GM23338 (cell line): ENCODE results near the gene OVCH1.

Experiments used
- CREB1 ChIP-seq: fragments of 250-450 bp; sonication (Bioruptor Pico); IDR thresholded peaks from 2 replicates; pipeline ENCODE4 v1.5.0; 2020; ENCODE audit warnings: low read depth, mild to moderate bottlenecking, moderate library complexity
- ETS1 ChIP-seq: IDR thresholded peaks from 2 replicates; pipeline ENCODE4 v1.6.1; 2016; ENCODE audit warnings: antibody characterized with exemption
- EZH2 ChIP-seq: fragments of 200-600 bp; sonication (generic); IDR thresholded peaks from one replicate; pipeline ENCODE4 v1.8.0; 2017; ENCODE audit warnings: antibody characterized with exemption, mild to moderate bottlenecking, low read depth; ENCODE audit not compliant: unreplicated experiment
- EZH2phosphoT487 ChIP-seq: fragments of 200-600 bp; sonication (generic); IDR thresholded peaks from one replicate; pipeline ENCODE4 v1.8.1; 2018; ENCODE audit warnings: antibody characterized with exemption; ENCODE audit not compliant: unreplicated experiment
- JUNB ChIP-seq: IDR thresholded peaks from one replicate; pipeline ENCODE4 v1.6.1; 2016; ENCODE audit warnings: antibody characterized with exemption; ENCODE audit not compliant: unreplicated experiment
- NANOG ChIP-seq: IDR thresholded peaks from 2 replicates; pipeline ENCODE4 v1.6.1; 2016; ENCODE audit warnings: antibody characterized with exemption, borderline replicate concordance
- POLR2AphosphoS5 ChIP-seq: IDR thresholded peaks from 2 replicates; pipeline ENCODE4 v1.6.1; 2016; ENCODE audit warnings: antibody characterized with exemption, low read depth
- STAT1 ChIP-seq: IDR thresholded peaks from one replicate; pipeline ENCODE4 v1.6.1; 2016; ENCODE audit warnings: antibody characterized with exemption; ENCODE audit not compliant: unreplicated experiment
- ZNF114 ChIP-seq: fragments of 250-450 bp; sonication (Bioruptor Pico); IDR thresholded peaks from 2 replicates; pipeline ENCODE4 v1.5.0; 2020; ENCODE audit warnings: mild to moderate bottlenecking, moderate library complexity
- ZNF331 ChIP-seq: fragments of 250-450 bp; sonication (Bioruptor Pico); IDR thresholded peaks from 2 replicates; pipeline ENCODE4 v1.5.0; 2020; ENCODE audit warnings: low read depth, mild to moderate bottlenecking, moderate library complexity
- ZNF462 ChIP-seq: fragments of 250-450 bp; sonication (Bioruptor Pico); IDR thresholded peaks from 2 replicates; pipeline ENCODE4 v1.5.0; 2020; ENCODE audit warnings: mild to moderate bottlenecking, moderate library complexity
- TF ChIP-seq, protein P1 (sequence below), 2 experiments: fragments of 200-600 bp in 1 of 2; sonication (generic) in 1 of 2; conservative IDR thresholded peaks; 2 replicates each; pipeline versions ENCODE4 v1.5.1 to v1.6.1; 2016 to 2017; ENCODE audit warnings: antibody characterized with exemption in 2 of 2, low read depth in 2 of 2, mild to moderate bottlenecking in 2 of 2, moderate library complexity in 1 of 2
- TF ChIP-seq, protein P2 (sequence below): IDR thresholded peaks from one replicate; pipeline ENCODE4 v1.6.1; 2018; ENCODE audit warnings: antibody characterized with exemption; ENCODE audit not compliant: unreplicated experiment

- TF ChIP-seq EZH2 (no peak), POLR2AphosphoS5 (no peak), ZNF331 (CRISPR knock-in tag) (no peak), EZH2phosphoT487 (no peak), CREB1 (CRISPR knock-in tag) (no peak), JUNB (no peak), STAT1 (no peak), ZNF114 (CRISPR knock-in tag) (no peak), ETS1 (no peak), NANOG (no peak), ZNF462 (CRISPR knock-in tag) (no peak)
- TF ChIP-seq, protein P1, sequence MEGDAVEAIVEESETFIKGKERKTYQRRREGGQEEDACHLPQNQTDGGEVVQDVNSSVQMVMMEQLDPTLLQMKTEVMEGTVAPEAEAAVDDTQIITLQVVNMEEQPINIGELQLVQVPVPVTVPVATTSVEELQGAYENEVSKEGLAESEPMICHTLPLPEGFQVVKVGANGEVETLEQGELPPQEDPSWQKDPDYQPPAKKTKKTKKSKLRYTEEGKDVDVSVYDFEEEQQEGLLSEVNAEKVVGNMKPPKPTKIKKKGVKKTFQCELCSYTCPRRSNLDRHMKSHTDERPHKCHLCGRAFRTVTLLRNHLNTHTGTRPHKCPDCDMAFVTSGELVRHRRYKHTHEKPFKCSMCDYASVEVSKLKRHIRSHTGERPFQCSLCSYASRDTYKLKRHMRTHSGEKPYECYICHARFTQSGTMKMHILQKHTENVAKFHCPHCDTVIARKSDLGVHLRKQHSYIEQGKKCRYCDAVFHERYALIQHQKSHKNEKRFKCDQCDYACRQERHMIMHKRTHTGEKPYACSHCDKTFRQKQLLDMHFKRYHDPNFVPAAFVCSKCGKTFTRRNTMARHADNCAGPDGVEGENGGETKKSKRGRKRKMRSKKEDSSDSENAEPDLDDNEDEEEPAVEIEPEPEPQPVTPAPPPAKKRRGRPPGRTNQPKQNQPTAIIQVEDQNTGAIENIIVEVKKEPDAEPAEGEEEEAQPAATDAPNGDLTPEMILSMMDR (conservative IDR thresholded peaks at IDR 0.05; ENCODE audit: low read depth in 2 of 2) = no peak
- TF ChIP-seq, protein P2, sequence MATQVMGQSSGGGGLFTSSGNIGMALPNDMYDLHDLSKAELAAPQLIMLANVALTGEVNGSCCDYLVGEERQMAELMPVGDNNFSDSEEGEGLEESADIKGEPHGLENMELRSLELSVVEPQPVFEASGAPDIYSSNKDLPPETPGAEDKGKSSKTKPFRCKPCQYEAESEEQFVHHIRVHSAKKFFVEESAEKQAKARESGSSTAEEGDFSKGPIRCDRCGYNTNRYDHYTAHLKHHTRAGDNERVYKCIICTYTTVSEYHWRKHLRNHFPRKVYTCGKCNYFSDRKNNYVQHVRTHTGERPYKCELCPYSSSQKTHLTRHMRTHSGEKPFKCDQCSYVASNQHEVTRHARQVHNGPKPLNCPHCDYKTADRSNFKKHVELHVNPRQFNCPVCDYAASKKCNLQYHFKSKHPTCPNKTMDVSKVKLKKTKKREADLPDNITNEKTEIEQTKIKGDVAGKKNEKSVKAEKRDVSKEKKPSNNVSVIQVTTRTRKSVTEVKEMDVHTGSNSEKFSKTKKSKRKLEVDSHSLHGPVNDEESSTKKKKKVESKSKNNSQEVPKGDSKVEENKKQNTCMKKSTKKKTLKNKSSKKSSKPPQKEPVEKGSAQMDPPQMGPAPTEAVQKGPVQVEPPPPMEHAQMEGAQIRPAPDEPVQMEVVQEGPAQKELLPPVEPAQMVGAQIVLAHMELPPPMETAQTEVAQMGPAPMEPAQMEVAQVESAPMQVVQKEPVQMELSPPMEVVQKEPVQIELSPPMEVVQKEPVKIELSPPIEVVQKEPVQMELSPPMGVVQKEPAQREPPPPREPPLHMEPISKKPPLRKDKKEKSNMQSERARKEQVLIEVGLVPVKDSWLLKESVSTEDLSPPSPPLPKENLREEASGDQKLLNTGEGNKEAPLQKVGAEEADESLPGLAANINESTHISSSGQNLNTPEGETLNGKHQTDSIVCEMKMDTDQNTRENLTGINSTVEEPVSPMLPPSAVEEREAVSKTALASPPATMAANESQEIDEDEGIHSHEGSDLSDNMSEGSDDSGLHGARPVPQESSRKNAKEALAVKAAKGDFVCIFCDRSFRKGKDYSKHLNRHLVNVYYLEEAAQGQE = no peak
Measured at GRCh38 chr12:29518407-29518806, 20.9 kb upstream of the OVCH1 start.
